OCI-LY7 (cell line): Measurements from ENCODE around the gene RARG. TPM values are rescaled to one million over a fixed set of nuclear protein-coding genes. Genes with fewer than 3 reads are reported as not detected.

Experiments
- BruUV-seq: library from RNA; stranded (reverse); fragments of 400-500 nt; replicated peaks from 2 replicates; lab custom pipeline; 2021; lab: Mats Ljungman, UMichigan
- CTCF ChIA-PET: fragments of 300-600 bp; sonication (Branson Sonifier 250); formaldehyde crosslinking; loops from one replicate; lab custom pipeline; 2022; ENCODE audit warnings: antibody characterized with exemption; ENCODE audit not compliant: unreplicated experiment; lab: Charles Lee
- POLR2A ChIA-PET: fragments of 300-600 bp; sonication (Branson Sonifier 250); formaldehyde crosslinking; loops from one replicate; lab custom pipeline; 2022; ENCODE audit warnings: antibody characterized with exemption; lab: Charles Lee
- DNase-seq: peaks from one replicate; pipeline ENCODE4 v3.0.0-alpha.2; 2015; ENCODE audit warnings: low spot score
- H2AFZ ChIP-seq: fragments of 200-600 bp; sonication (generic), shearing (Covaris generic); 2 replicates; pipeline ENCODE4 v1.6.1; 2014; ENCODE audit warnings: mild to moderate bottlenecking, antibody characterized with exemption, low read length, moderate library complexity
- H3K27ac ChIP-seq: fragments of 200-600 bp; sonication (generic); 2 replicates; pipeline ENCODE4 v1.5.1; 2014; ENCODE audit warnings: mixed run types, low read depth, mild to moderate bottlenecking, moderate library complexity, low read length, inconsistent platforms; ENCODE audit not compliant: poor library complexity, severe bottlenecking
- H3K36me3 ChIP-seq: fragments of 200-600 bp; sonication (generic); 2 replicates; pipeline ENCODE4 v1.6.1; 2014; ENCODE audit warnings: mild to moderate bottlenecking, antibody characterized with exemption, low read length, moderate library complexity, mixed read lengths; ENCODE audit not compliant: insufficient read depth
- H3K4me1 ChIP-seq: fragments of 200-600 bp; sonication (generic); 2 replicates; pipeline ENCODE4 v1.5.1; 2014; ENCODE audit warnings: mild to moderate bottlenecking, low read length; ENCODE audit not compliant: insufficient read depth, poor library complexity, severe bottlenecking
- H3K4me2 ChIP-seq: fragments of 200-600 bp; sonication (generic); 2 replicates; pipeline ENCODE4 v1.6.1; 2014; ENCODE audit warnings: mild to moderate bottlenecking, low read length
- H3K4me3 ChIP-seq: fragments of 200-600 bp; sonication (generic); 2 replicates; pipeline ENCODE4 v1.5.1; 2014; ENCODE audit warnings: mild to moderate bottlenecking, low read depth, low read length; ENCODE audit not compliant: poor library complexity, severe bottlenecking
- H3K79me2 ChIP-seq: fragments of 200-600 bp; sonication (generic); 2 replicates; pipeline ENCODE4 v1.6.1; 2016; ENCODE audit warnings: low read depth, mild to moderate bottlenecking, low read length, moderate library complexity, mixed read lengths; ENCODE audit not compliant: insufficient read depth
- H3K9me2 ChIP-seq: fragments of 200-600 bp; sonication (generic); 2 replicates; pipeline ENCODE4 v1.6.1; 2016; ENCODE audit warnings: mild to moderate bottlenecking, low read length, mixed read lengths; ENCODE audit not compliant: insufficient read depth
- H3K9me3 ChIP-seq: fragments of 200-600 bp; sonication (generic); 2 replicates; pipeline ENCODE4 v1.6.1; 2014; ENCODE audit warnings: mild to moderate bottlenecking, mixed run types, low read length, mixed read lengths
- H4K20me1 ChIP-seq: fragments of 200-600 bp; sonication (generic); 2 replicates; pipeline ENCODE4 v1.6.1; 2014; ENCODE audit warnings: mild to moderate bottlenecking, antibody characterized with exemption, low read length, moderate library complexity, mixed read lengths; ENCODE audit not compliant: insufficient read depth
- EZH2phosphoT487 ChIP-seq: fragments of 200-600 bp; sonication (generic); IDR thresholded peaks from 2 replicates; pipeline ENCODE4 v1.6.1; 2018; ENCODE audit warnings: low read depth, borderline replicate concordance, mild to moderate bottlenecking, mixed run types, antibody characterized with exemption, low read length, moderate library complexity, mixed read lengths
- intact Hi-C: fragments of 100-400 bp; cut with micrococcal nuclease; formaldehyde crosslinking; loops from one replicate; pipeline ENCODE4 v1.10.0; 2022; ENCODE audit not compliant: unreplicated experiment
- total RNA-seq, 2 experiments: library from RNA; depleted of rRNA in 1 of 2; stranded (reverse); fragments of >200 nt in 1 of 2; shearing (Covaris generic) in 1 of 2; gene quantifications; 2 replicates each; pipeline ENCODE4 v1.2.3, GENCODE V29; 2014 to 2022
- TF ChIP-seq, protein P1 (sequence below): fragments of 200-600 bp; sonication (generic); conservative IDR thresholded peaks from 2 replicates; pipeline ENCODE4 v1.5.1; 2014; ENCODE audit warnings: mild to moderate bottlenecking, antibody characterized with exemption, low read length, moderate library complexity, mixed read lengths

Gene RARG
- total RNA-seq, 2 experiments from 2014 or later = 7.0 to 8.4 TPM

GRCh38 chr12:53223389-53224060 lies 8.5 kb downstream of the RARG start:
- BruUV-seq = no TSS peak
- CTCF ChIA-PET = interaction anchor here (0.6 kb wide), 1 partner anchor 104 kb away, joined by 10 read pairs; no protein-coding TSS in a partner anchor
- no peak overlapping the region for H3K27ac ChIP-seq
- H2AFZ ChIP-seq = peak overlapping the region; percentile 5; the same call in 1 of the 2 replicates
- no peaks in the 10 kb centered on the region for H3K9me3 ChIP-seq
- POLR2A ChIA-PET = interaction anchor here (0.6 kb wide), 2 partner anchors 91 to 120 kb away, joined by 3 read pairs; partner anchors contain the start of gene SOAT2
- H3K9me2 ChIP-seq = no peaks in the 10 kb centered on the region
- H4K20me1 ChIP-seq = no peaks in the 10 kb centered on the region
- DNase-seq = no peak
- no peak overlapping the region for H3K4me3 ChIP-seq
- no peaks in the 10 kb centered on the region for H3K36me3 ChIP-seq
- H3K4me1 ChIP-seq = peaks cover 45% of the 10 kb centered on the region
- intact Hi-C loops = no loop called here
- H3K4me2 ChIP-seq = peak overlapping the region; percentile 96
- H3K79me2 ChIP-seq = no peaks in the 10 kb centered on the region
- TF ChIP-seq, protein P1, sequence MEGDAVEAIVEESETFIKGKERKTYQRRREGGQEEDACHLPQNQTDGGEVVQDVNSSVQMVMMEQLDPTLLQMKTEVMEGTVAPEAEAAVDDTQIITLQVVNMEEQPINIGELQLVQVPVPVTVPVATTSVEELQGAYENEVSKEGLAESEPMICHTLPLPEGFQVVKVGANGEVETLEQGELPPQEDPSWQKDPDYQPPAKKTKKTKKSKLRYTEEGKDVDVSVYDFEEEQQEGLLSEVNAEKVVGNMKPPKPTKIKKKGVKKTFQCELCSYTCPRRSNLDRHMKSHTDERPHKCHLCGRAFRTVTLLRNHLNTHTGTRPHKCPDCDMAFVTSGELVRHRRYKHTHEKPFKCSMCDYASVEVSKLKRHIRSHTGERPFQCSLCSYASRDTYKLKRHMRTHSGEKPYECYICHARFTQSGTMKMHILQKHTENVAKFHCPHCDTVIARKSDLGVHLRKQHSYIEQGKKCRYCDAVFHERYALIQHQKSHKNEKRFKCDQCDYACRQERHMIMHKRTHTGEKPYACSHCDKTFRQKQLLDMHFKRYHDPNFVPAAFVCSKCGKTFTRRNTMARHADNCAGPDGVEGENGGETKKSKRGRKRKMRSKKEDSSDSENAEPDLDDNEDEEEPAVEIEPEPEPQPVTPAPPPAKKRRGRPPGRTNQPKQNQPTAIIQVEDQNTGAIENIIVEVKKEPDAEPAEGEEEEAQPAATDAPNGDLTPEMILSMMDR = no peak
- TF ChIP-seq EZH2phosphoT487 = no peak

DNA sequence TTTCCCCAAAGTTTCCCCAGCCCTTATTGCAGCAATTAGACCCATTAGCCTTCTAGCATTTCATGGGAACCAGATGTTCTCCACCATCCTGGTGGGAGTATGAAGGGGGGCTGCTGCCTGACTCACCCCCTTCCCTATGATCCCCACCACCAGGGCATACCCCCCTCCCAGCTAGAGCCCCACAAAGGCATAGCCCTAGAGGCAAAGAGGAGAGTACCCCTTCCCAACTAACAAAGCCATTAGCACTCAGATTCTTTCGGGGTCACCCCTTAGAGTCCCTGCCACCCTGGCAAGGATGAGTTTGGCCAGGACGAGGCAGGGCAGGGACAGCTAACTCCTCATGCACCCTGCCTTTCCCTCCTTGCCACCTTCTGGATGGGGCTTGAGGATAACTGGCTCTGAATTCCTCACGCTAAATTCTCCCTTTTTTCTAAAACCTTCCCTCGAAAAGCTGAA lies 9.2 kb downstream of the RARG start:
- intact Hi-C loops = no loop called here
- DNase-seq = no peak
- Histone ChIP-seq H2AFZ (no peak overlapping the region), H3K4me2 (peak overlapping the region; percentile 96), H3K27ac (no peak overlapping the region), H3K9me2 (no peaks in the 10 kb centered on the region), H3K79me2 (no peaks in the 10 kb centered on the region), H3K9me3 (no peaks in the 10 kb centered on the region), H3K4me1 (peaks cover 52% of the 10 kb centered on the region), H3K4me3 (no peak overlapping the region), H4K20me1 (no peaks in the 10 kb centered on the region), H3K36me3 (no peaks in the 10 kb centered on the region)
- no TSS peak for BruUV-seq
- TF ChIP-seq, protein P1 = no peak
- no peak for TF ChIP-seq EZH2phosphoT487
- ChIA-PET POLR2A (interaction anchor here (0.6 kb wide), 1 partner anchor 90 kb away, joined by 3 read pairs; no protein-coding TSS in a partner anchor), CTCF (no interaction called here)

- DNase-seq = no peak
- peak overlapping the region; percentile 96 for H3K4me2 ChIP-seq
- peak overlapping the region; percentile 90 for H3K27ac ChIP-seq
- BruUV-seq = no TSS peak
- no peaks in the 10 kb centered on the region for H3K79me2 ChIP-seq
- H3K4me3 ChIP-seq = peak overlapping the region; percentile 74
- ChIA-PET CTCF (no interaction called here), POLR2A (no interaction called here)
- H3K36me3 ChIP-seq = no peaks in the 10 kb centered on the region
- no peak for TF ChIP-seq EZH2phosphoT487
- TF ChIP-seq, protein P1 = no peak
- no peaks in the 10 kb centered on the region for H3K9me3 ChIP-seq
- no peaks in the 10 kb centered on the region for H3K9me2 ChIP-seq
- peaks cover 58% of the 10 kb centered on the region for H3K4me1 ChIP-seq
- no peaks in the 10 kb centered on the region for H4K20me1 ChIP-seq
- intact Hi-C loops = no loop called here
- peak overlapping the region; percentile 56 for H2AFZ ChIP-seq
Measured at GRCh38 chr12:53222170-53222721, 9.8 kb downstream of the RARG start.
